Neural cell (in vitro differentiated cells): ENCODE measurements around the gene S100Z. TPM values are rescaled to one million over a fixed set of nuclear protein-coding genes. Genes with fewer than 3 reads are reported as not detected.

Experiments
- H2AFZ ChIP-seq: fragments of 200-600, 300-800 bp; sonication (generic), shearing (Covaris generic); 2 replicates; pipeline ENCODE4 v1.6.0; 2014; ENCODE audit warnings: low read depth, mild to moderate bottlenecking, antibody characterized with exemption, low read length, moderate library complexity
- H3F3A ChIP-seq: fragments of 200-600 bp; shearing (Covaris generic); 2 replicates; pipeline ENCODE4 v1.6.1; 2016; ENCODE audit warnings: mild to moderate bottlenecking, moderate library complexity, mixed read lengths, antibody characterized with exemption, low read length; ENCODE audit not compliant: insufficient read depth, poor library complexity, severe bottlenecking
- H3K27ac ChIP-seq: fragments of 200-600, 300-800 bp; sonication (generic), shearing (Covaris generic); 2 replicates; pipeline ENCODE4 v1.5.1; 2014; ENCODE audit warnings: mild to moderate bottlenecking, low read length, moderate library complexity
- H3K27me3 ChIP-seq: fragments of 300-800, 200-600 bp; sonication (generic), shearing (Covaris generic); 2 replicates; pipeline ENCODE4 v1.6.0; 2014; ENCODE audit warnings: mild to moderate bottlenecking, low read depth, low read length, moderate library complexity; ENCODE audit not compliant: insufficient read depth
- H3K36me3 ChIP-seq: fragments of 300-800, 200-600 bp; sonication (generic), shearing (Covaris generic); 2 replicates; pipeline ENCODE4 v1.5.1; 2014; ENCODE audit warnings: mild to moderate bottlenecking, antibody characterized with exemption, low read length, moderate library complexity; ENCODE audit not compliant: insufficient read depth
- H3K4me2 ChIP-seq: fragments of 300-800, 200-600 bp; sonication (generic), shearing (Covaris generic); 2 replicates; pipeline ENCODE4 v1.6.0; 2014; ENCODE audit warnings: mild to moderate bottlenecking, low read length
- H3K4me3 ChIP-seq: fragments of 300-800, 200-600 bp; sonication (generic), shearing (Covaris generic); 2 replicates; pipeline ENCODE4 v1.5.1; 2014; ENCODE audit warnings: mild to moderate bottlenecking, low read length, moderate library complexity
- H3K79me2 ChIP-seq: fragments of 200-600 bp; shearing (Covaris generic); replicated peaks from 2 replicates; pipeline ENCODE4 v1.6.0; 2014; ENCODE audit warnings: mild to moderate bottlenecking, low read length, moderate library complexity; ENCODE audit not compliant: insufficient read depth
- H3K9ac ChIP-seq: fragments of 300-800, 200-600 bp; sonication (generic), shearing (Covaris generic); 2 replicates; pipeline ENCODE4 v1.6.1; 2016; ENCODE audit warnings: mild to moderate bottlenecking, low read length, mixed read lengths
- H3K9me2 ChIP-seq: fragments of 200-600 bp; shearing (Covaris generic); 2 replicates; pipeline ENCODE4 v1.6.1; 2016; ENCODE audit warnings: mild to moderate bottlenecking, low read length, mixed read lengths; ENCODE audit not compliant: insufficient read depth
- H3K9me3 ChIP-seq: fragments of 200-600, 300-800 bp; sonication (generic), shearing (Covaris generic); 2 replicates; pipeline ENCODE4 v1.6.1; 2016; ENCODE audit warnings: mild to moderate bottlenecking, mixed run types, low read length, moderate library complexity, mixed read lengths
- H4K20me1 ChIP-seq: fragments of 200-600 bp; shearing (Covaris generic); 2 replicates; pipeline ENCODE4 v1.6.1; 2016; ENCODE audit warnings: mild to moderate bottlenecking, mixed run types; ENCODE audit not compliant: insufficient read depth
- CTCF ChIP-seq: fragments of 450-650 bp; IDR thresholded peaks from 2 replicates; pipeline ENCODE4 v1.5.1; 2014; ENCODE audit warnings: antibody characterized with exemption, mild to moderate bottlenecking, moderate library complexity; ENCODE audit not compliant: poor library complexity, severe bottlenecking
- EP300 ChIP-seq: fragments of 450-650 bp; conservative IDR thresholded peaks from 2 replicates; pipeline ENCODE4 v1.6.1; 2014; ENCODE audit warnings: antibody characterized with exemption, mild to moderate bottlenecking, moderate library complexity; ENCODE audit not compliant: poor library complexity, severe bottlenecking
- EZH2 ChIP-seq: fragments of 200-600, 300-800 bp; shearing (Covaris generic), sonication (generic); IDR thresholded peaks from 2 replicates; pipeline ENCODE4 v1.6.1; 2014; ENCODE audit warnings: antibody characterized with exemption, low read length, borderline replicate concordance, mild to moderate bottlenecking; ENCODE audit not compliant: insufficient read depth, poor library complexity, severe bottlenecking
- MXI1 ChIP-seq: fragments of 450-650 bp; conservative IDR thresholded peaks from 2 replicates; pipeline ENCODE4 v1.6.1; 2014; ENCODE audit warnings: antibody characterized with exemption, mild to moderate bottlenecking; ENCODE audit not compliant: poor library complexity, severe bottlenecking
- POLR2AphosphoS5 ChIP-seq: IDR thresholded peaks from 2 replicates; pipeline ENCODE4 v1.6.1; 2012
- RAD21 ChIP-seq: fragments of 450-650 bp; conservative IDR thresholded peaks from 2 replicates; pipeline ENCODE4 v1.6.1; 2014; ENCODE audit warnings: antibody characterized with exemption, mild to moderate bottlenecking, moderate library complexity
- REST ChIP-seq: IDR thresholded peaks from 2 replicates; pipeline ENCODE4 v1.6.1; 2012; ENCODE audit warnings: borderline replicate concordance
- SMC3 ChIP-seq: fragments of 450-650 bp; conservative IDR thresholded peaks from 2 replicates; pipeline ENCODE4 v1.6.1; 2014; ENCODE audit warnings: antibody characterized with exemption, mild to moderate bottlenecking, moderate library complexity; ENCODE audit not compliant: poor library complexity
- TAF1 ChIP-seq: IDR thresholded peaks from 2 replicates; pipeline ENCODE4 v1.6.1; 2012; ENCODE audit warnings: low read depth
- polyA plus RNA-seq: library from polyadenylated mRNA; depleted of rRNA; stranded (reverse); fragments of >200 nt; gene quantifications from 2 replicates; pipeline ENCODE4 v1.2.3, GENCODE V29; 2014

S100Z gene
- polyA plus RNA-seq, 1 donor from 2014 or later = not detected

GRCh38 chr5:76926329-76927105, 76.7 kb downstream of the S100Z start:
- no peaks in the 10 kb centered on the region for H3K27me3 ChIP-seq
- no peaks in the 10 kb centered on the region for H3F3A ChIP-seq
- no peaks in the 10 kb centered on the region for H4K20me1 ChIP-seq
- no peak overlapping the region for H3K4me2 ChIP-seq
- H3K4me3 ChIP-seq = no peak overlapping the region
- no peak overlapping the region for H2AFZ ChIP-seq
- no peaks in the 10 kb centered on the region for H3K36me3 ChIP-seq
- H3K79me2 ChIP-seq = no peaks in the 10 kb centered on the region
- H3K9me3 ChIP-seq = no peaks in the 10 kb centered on the region
- H3K9me2 ChIP-seq = no peaks in the 10 kb centered on the region
- TF ChIP-seq EZH2 (no peak), MXI1 (no peak), POLR2AphosphoS5 (no peak), CTCF (no peak), EP300 (no peak), SMC3 (no peak), REST (no peak), RAD21 (no peak), TAF1 (no peak)
- no peak overlapping the region for H3K27ac ChIP-seq
- no peak overlapping the region for H3K9ac ChIP-seq

- no peaks in the 10 kb centered on the region for H3K9me3 ChIP-seq
- H4K20me1 ChIP-seq = no peaks in the 10 kb centered on the region
- no peak overlapping the region for H3K27ac ChIP-seq
- no peak overlapping the region for H3K9ac ChIP-seq
- H3K27me3 ChIP-seq = no peaks in the 10 kb centered on the region
- no peaks in the 10 kb centered on the region for H3K9me2 ChIP-seq
- no peak overlapping the region for H3K4me2 ChIP-seq
- no peak overlapping the region for H3K4me3 ChIP-seq
- H3K36me3 ChIP-seq = no peaks in the 10 kb centered on the region
- H3F3A ChIP-seq = no peaks in the 10 kb centered on the region
- no peaks in the 10 kb centered on the region for H3K79me2 ChIP-seq
- H2AFZ ChIP-seq = no peak overlapping the region
- TF ChIP-seq RAD21 (no peak), REST (no peak), EP300 (no peak), EZH2 (no peak), POLR2AphosphoS5 (no peak), CTCF (no peak), MXI1 (no peak), TAF1 (no peak), SMC3 (no peak)
Measured at GRCh38 chr5:76927961-76928360, 78.1 kb downstream of the S100Z start.
